NCI-H2227 (cell line): ENCODE measurements around the gene ELMO1.
A peak's percentile ranks its signal among the peaks of the same experiment; 100 is the strongest.

Experiments used
- DNase-seq: peaks from one replicate; lab custom pipeline; 2025; ENCODE audit not compliant: unreplicated experiment; lab: John Stamatoyannopoulos, UW

ELMO1 gene

GRCh38 chr7:37281368-37282092 is 167.1 kb downstream of the ELMO1 start:
- DNase-seq: no peak

GRCh38 chr7:37277513-37277912 is 171.2 kb downstream of the ELMO1 start:
- no peak for DNase-seq

GRCh38 chr7:37275078-37275710 is 173.5 kb downstream of the ELMO1 start:
- no peak for DNase-seq

- no peak for DNase-seq
Observed at GRCh38 chr7:37273891-37274290, 174.8 kb downstream of the ELMO1 start.

- DNase-seq: no peak
Observed at GRCh38 chr7:37269711-37270508, 178.8 kb downstream of the ELMO1 start.

GRCh38 chr7:37267251-37267650 is 181.4 kb downstream of the ELMO1 start:
- no peak for DNase-seq

- no peak for DNase-seq
Observed at GRCh38 chr7:37265876-37266275, 182.8 kb downstream of the ELMO1 start.

GRCh38 chr7:37265006-37265405 is 183.7 kb downstream of the ELMO1 start:
- no peak for DNase-seq

GRCh38 chr7:37262181-37262580 is 186.5 kb downstream of the ELMO1 start:
- DNase-seq: no peak

GRCh38 chr7:37259319-37259821 is 189.3 kb downstream of the ELMO1 start:
- DNase-seq: no peak

GRCh38 chr7:37256631-37257030 is 192.0 kb downstream of the ELMO1 start:
- no peak for DNase-seq

GRCh38 chr7:37255327-37255944 is 193.2 kb downstream of the ELMO1 start:
- DNase-seq: no peak

GRCh38 chr7:37251222-37251621 is 197.4 kb downstream of the ELMO1 start:
- DNase-seq: no peak

GRCh38 chr7:37249240-37249639 is 199.4 kb downstream of the ELMO1 start:
- no peak for DNase-seq

GRCh38 chr7:37248396-37248861 is 200.2 kb downstream of the ELMO1 start:
- DNase-seq: peak; percentile 55

- peak; percentile 7 for DNase-seq
Observed at GRCh38 chr7:37247861-37248260, 200.8 kb downstream of the ELMO1 start.

- DNase-seq: no peak
Observed at GRCh38 chr7:37245590-37245989, 203.1 kb downstream of the ELMO1 start.

GRCh38 chr7:37236906-37237305 is 211.8 kb downstream of the ELMO1 start:
- no peak for DNase-seq

- DNase-seq: no peak
Observed at GRCh38 chr7:37235813-37236212, 212.9 kb downstream of the ELMO1 start.

GRCh38 chr7:37234928-37235327 is 213.7 kb downstream of the ELMO1 start:
- peak; percentile 36 for DNase-seq

GRCh38 chr7:37234334-37234733 is 214.3 kb downstream of the ELMO1 start:
- DNase-seq: no peak
